ENCODE results near the gene PAF1. TPM values are rescaled to one million over a fixed set of nuclear protein-coding genes. Genes with fewer than 3 reads are reported as not detected.

Gene PAF1
- total RNA-seq, 4 donors from 2014 or later: 48.1 to 65.3 (median 50.2) TPM

DNA sequence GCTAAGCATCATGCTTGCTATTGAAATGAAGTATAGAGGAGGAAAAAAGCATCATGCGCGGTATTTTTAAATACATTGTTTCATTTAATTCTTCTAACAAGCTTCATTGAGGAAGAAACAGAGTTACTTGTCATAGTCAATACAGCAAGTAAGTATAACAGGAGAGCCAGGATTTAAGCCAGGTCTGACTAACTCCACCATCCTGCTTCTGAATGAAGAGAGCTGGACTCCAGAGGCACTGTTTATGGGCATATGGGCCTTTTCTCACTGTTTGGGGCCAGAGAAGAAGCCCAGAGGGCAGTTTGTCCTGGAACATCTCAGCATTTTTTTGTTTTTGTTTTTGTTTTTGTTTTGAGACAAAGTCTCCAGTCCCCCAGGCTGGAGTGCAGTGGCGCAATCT is 40.8 kb downstream of the PAF1 start:
- TF ChIP-seq POLR2A (IDR thresholded peaks at IDR 0.05): no peak
- TF ChIP-seq, protein P1, sequence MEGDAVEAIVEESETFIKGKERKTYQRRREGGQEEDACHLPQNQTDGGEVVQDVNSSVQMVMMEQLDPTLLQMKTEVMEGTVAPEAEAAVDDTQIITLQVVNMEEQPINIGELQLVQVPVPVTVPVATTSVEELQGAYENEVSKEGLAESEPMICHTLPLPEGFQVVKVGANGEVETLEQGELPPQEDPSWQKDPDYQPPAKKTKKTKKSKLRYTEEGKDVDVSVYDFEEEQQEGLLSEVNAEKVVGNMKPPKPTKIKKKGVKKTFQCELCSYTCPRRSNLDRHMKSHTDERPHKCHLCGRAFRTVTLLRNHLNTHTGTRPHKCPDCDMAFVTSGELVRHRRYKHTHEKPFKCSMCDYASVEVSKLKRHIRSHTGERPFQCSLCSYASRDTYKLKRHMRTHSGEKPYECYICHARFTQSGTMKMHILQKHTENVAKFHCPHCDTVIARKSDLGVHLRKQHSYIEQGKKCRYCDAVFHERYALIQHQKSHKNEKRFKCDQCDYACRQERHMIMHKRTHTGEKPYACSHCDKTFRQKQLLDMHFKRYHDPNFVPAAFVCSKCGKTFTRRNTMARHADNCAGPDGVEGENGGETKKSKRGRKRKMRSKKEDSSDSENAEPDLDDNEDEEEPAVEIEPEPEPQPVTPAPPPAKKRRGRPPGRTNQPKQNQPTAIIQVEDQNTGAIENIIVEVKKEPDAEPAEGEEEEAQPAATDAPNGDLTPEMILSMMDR (IDR thresholded peaks at IDR 0.05 in 4 of 5, conservative IDR thresholded peaks at IDR 0.05 in 1 of 5): no peak
- Histone ChIP-seq H3K4me3 (no peak overlapping the region), H3K36me3 (peaks cover 0 to 24% of the 10 kb centered on the region in 2 donors), H3K9me3 (no peaks in the 10 kb centered on the region), H3K27ac (no peak overlapping the region), H3K4me1 (peaks cover 36 to 38% of the 10 kb centered on the region in 2 donors), H3K27me3 (no peaks in the 10 kb centered on the region)
- in situ Hi-C loops (cut with MboI; ENCODE audit: low sequenced_read_pairs in 4 of 4): no loop called here
- ATAC-seq (no peak), DNase-seq (no peak)
- intact Hi-C loops (cut with DNase I; ENCODE audit: low total_unique reads): no loop called here

- DNase-seq: no peak
- Histone ChIP-seq H3K27ac (no peak overlapping the region), H3K36me3 (peaks cover 0 to 15% of the 10 kb centered on the region in 2 donors), H3K9me3 (no peaks in the 10 kb centered on the region), H3K27me3 (no peaks in the 10 kb centered on the region), H3K4me3 (no peak overlapping the region), H3K4me1 (peaks cover 43 to 45% of the 10 kb centered on the region in 2 donors)
- intact Hi-C loops (cut with DNase I; ENCODE audit: low total_unique reads) (no loop called here), in situ Hi-C loops (cut with MboI; ENCODE audit: low sequenced_read_pairs in 4 of 4) (loop anchor here in 3 of 4 donors (10.0 to 25.0 kb wide), 3 partner anchors 45 to 188 kb away; partner anchors contain the start of genes EID2B (in 3 of the 3), EID2 (in 2 of the 3), MED29 (in 1 of the 3) and PAF1 (in 1 of the 3))
- TF ChIP-seq POLR2A (IDR thresholded peaks at IDR 0.05): no peak
- TF ChIP-seq, protein P1 (IDR thresholded peaks at IDR 0.05 in 4 of 5, conservative IDR thresholded peaks at IDR 0.05 in 1 of 5): no peak
- no peak for ATAC-seq
Observed at GRCh38 chr19:39349326-39349725, 41.6 kb downstream of the PAF1 start.

DNA sequence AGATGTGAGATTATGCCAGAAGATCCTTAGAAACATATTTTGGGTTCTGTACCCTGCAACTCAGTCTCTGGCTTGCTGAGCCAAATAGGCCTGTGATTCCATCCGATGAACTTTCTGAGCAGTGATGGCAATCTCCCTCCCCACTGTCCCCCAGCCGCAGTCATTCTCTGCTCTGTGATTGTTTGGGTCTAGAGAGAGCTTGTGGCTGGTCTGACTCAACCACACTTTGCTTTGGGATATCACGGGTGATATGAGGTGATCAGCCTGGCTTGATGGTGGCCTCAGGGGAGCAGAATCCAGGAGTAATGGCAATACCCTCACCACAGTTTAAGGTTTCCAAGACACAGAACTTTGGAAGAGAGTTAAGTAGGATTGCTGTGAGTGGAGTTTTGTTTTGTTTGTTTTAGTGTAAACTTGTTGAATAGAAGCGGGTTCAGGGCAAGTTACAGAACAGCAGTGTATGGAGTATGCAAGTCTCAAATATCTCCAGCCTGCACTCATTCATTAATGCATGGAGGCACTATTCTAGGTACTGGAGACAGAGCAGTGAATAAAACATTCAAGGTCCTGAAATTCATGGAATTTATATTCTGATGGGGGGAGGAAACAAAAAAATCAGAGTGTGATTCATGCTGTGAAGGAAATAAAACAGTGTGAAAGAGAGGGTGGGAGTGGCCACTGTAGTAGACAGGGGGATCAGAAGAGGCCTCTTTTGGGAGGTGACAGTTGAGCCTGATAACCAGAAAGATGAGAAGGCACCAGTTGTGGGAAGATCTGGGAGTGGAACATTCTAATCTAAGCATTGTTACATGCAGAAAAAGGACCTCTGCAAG is 43.4 kb downstream of the PAF1 start:
- H3K4me1 ChIP-seq: peaks cover 57 to 61% of the 10 kb centered on the region in 2 donors

DNA sequence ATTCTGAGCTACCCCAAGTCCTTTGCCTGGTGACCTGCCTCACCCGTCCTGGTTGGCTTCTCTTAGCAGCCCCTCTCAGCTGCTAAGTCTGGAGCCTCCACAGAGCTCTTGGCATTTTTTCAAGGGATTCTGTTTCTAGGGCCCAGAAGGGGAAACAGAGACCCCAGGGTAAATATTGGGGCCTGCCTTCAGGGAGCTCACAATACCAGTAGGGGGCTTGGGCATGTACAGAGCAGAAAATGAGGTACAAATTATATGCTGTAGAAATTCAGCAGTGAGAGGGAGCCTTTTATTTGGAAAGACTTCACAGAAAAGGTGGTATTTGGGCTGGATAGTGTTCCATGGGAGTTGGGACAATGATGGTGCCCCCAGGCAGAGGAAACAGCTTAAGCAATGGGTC is 45.0 kb downstream of the PAF1 start:
- ATAC-seq (no peak), DNase-seq (no peak)
- in situ Hi-C loops (cut with MboI; ENCODE audit: low sequenced_read_pairs in 4 of 4): loop anchor here in 3 of 4 donors (10.0 to 25.0 kb wide), 3 partner anchors 49 to 191 kb away; partner anchors contain the start of genes EID2B (in 3 of the 3), EID2 (in 2 of the 3), MED29 (in 1 of the 3) and PAF1 (in 1 of the 3)
- intact Hi-C loops (cut with DNase I; ENCODE audit: low total_unique reads): no loop called here
- Histone ChIP-seq H3K4me3 (no peak overlapping the region), H3K4me1 (peaks cover 49 to 68% of the 10 kb centered on the region in 2 donors), H3K9me3 (no peaks in the 10 kb centered on the region), H3K36me3 (no peaks in the 10 kb centered on the region), H3K27me3 (no peaks in the 10 kb centered on the region), H3K27ac (no peak overlapping the region)
- TF ChIP-seq, protein P1 (IDR thresholded peaks at IDR 0.05 in 4 of 5, conservative IDR thresholded peaks at IDR 0.05 in 1 of 5): no peak
- no peak for TF ChIP-seq POLR2A (IDR thresholded peaks at IDR 0.05)

More for the DNA sequence above, 43.4 kb downstream of the PAF1 start:
- ATAC-seq (no peak), DNase-seq (no peak)
- Histone ChIP-seq H3K4me3 (no peak overlapping the region), H3K9me3 (no peaks in the 10 kb centered on the region), H3K27ac (no peak overlapping the region), H3K36me3 (peaks cover 0 to 7% of the 10 kb centered on the region in 2 donors), H3K27me3 (no peaks in the 10 kb centered on the region)
- intact Hi-C loops (cut with DNase I; ENCODE audit: low total_unique reads) (no loop called here), in situ Hi-C loops (cut with MboI; ENCODE audit: low sequenced_read_pairs in 4 of 4) (loop anchor here in 3 of 4 donors (10.0 to 25.0 kb wide), 3 partner anchors 47 to 190 kb away; partner anchors contain the start of genes EID2B (in 3 of the 3), EID2 (in 2 of the 3), MED29 (in 1 of the 3) and PAF1 (in 1 of the 3))
- TF ChIP-seq POLR2A (IDR thresholded peaks at IDR 0.05): no peak
- TF ChIP-seq, protein P1 (IDR thresholded peaks at IDR 0.05 in 4 of 5, conservative IDR thresholded peaks at IDR 0.05 in 1 of 5): no peak

All from gastrocnemius medialis (tissue), 4 donors.